ENCODE data around the gene RPS4Y2. TPM values are rescaled to one million over a fixed set of nuclear protein-coding genes. Genes with fewer than 3 reads are reported as not detected.

RPS4Y2 gene
- total and polyA plus RNA-seq, 4 experiments from 2014 or later: not detected

DNA sequence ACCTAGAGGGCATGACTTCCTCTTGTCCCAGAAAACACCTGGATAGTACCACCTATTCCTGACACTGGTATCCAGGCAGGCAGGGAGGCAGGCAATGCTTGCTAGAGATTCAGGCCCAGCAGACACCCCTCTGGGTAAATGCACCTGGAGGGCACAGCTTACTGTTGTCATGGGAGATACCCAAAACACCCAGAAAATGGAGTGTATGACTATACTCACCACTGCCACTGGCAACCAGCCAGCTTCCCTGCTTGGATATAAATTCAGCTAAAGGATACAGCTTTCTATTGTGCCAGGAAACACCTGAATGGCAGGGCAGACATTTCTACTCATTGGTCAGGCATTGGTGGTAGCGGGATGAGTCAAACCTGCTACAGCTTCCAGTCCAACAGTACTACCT, 58.9 kb downstream of the RPS4Y2 start:
- intact Hi-C loops (cut with micrococcal nuclease): no loop called here
- H3K36me3 Mint-ChIP-seq: no peaks in the 10 kb centered on the region
- H3K27ac Mint-ChIP-seq: no peak overlapping the region
- H3K27me3 ChIP-seq (ENCODE audit: insufficient read depth, low read length): no peaks in the 10 kb centered on the region
- CTCF ChIA-PET (ENCODE audit: partially characterized antibody): no interaction called here
- no peak overlapping the region for H3K27ac ChIP-seq (ENCODE audit: low read depth, low read length)
- H3K9me3 ChIP-seq (ENCODE audit: control insufficient read depth in 1 of 2, low read length in 2 of 2): no peaks in the 10 kb centered on the region
- POLR2A ChIA-PET (ENCODE audit: partially characterized antibody): no interaction called here
- no peaks in the 10 kb centered on the region for H3K9me3 Mint-ChIP-seq
- no peak for DNase-seq
- H3K4me1 ChIP-seq (ENCODE audit: insufficient read depth, low read length): peaks cover 19% of the 10 kb centered on the region
- H3K4me3 ChIP-seq (ENCODE audit: low read length in 2 of 2): no peak overlapping the region
- no peak overlapping the region for H3K4me3 Mint-ChIP-seq
- no peaks in the 10 kb centered on the region for H3K36me3 ChIP-seq (ENCODE audit: insufficient read depth, low read length)
- no peaks in the 10 kb centered on the region for H3K27me3 Mint-ChIP-seq
- peaks cover 0 to 13% (median 5%) of the 10 kb centered on the region in 4 donors for H3K4me1 Mint-ChIP-seq

DNA sequence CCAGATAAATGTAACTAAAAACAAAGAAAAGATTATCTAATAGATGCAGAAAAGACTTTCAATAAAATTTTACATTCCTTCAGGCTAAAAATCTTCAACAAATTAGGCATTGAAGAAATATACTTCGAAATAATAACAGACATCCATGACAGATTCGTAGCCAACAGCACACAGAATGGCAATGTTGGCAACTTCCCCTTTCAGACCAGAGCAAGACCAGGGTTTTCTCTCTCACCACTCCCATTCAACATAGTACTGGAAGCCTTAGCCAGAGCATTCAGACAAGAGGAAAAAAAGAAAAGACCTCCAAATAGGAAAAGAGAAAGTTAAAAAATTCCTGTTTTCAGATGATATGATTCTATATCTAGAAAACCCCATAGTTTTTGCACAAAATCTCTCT, 61.2 kb downstream of the RPS4Y2 start:
- POLR2A ChIA-PET (ENCODE audit: partially characterized antibody): no interaction called here
- Histone ChIP-seq H3K4me1 (ENCODE audit: insufficient read depth, low read length) (peaks cover 19% of the 10 kb centered on the region), H3K27me3 (ENCODE audit: insufficient read depth, low read length) (no peaks in the 10 kb centered on the region), H3K36me3 (ENCODE audit: insufficient read depth, low read length) (no peaks in the 10 kb centered on the region), H3K27ac (ENCODE audit: low read depth, low read length) (no peak overlapping the region), H3K9me3 (ENCODE audit: control insufficient read depth in 1 of 2, low read length in 2 of 2) (no peaks in the 10 kb centered on the region), H3K4me3 (ENCODE audit: low read length in 2 of 2) (no peak overlapping the region)
- Mint-ChIP-seq H3K36me3 (no peaks in the 10 kb centered on the region), H3K4me1 (peaks cover 0 to 13% (median 5%) of the 10 kb centered on the region in 4 donors), H3K4me3 (no peak overlapping the region), H3K27ac (no peak overlapping the region), H3K27me3 (no peaks in the 10 kb centered on the region), H3K9me3 (no peaks in the 10 kb centered on the region)
- CTCF ChIA-PET (ENCODE audit: partially characterized antibody): no interaction called here
- DNase-seq: no peak
- intact Hi-C loops (cut with micrococcal nuclease): no loop called here

Other genes with a start within 250 kb of the RPS4Y2 start
- 10 to 100 TPM; 37.6 to 37.7 TPM for gene EIF1AY, start 180.3 kb upstream of the RPS4Y2 start, total RNA-seq
- not detected for gene EIF1AY, start 180.3 kb upstream of the RPS4Y2 start, polyA plus RNA-seq